Left hindlimb (tissue), 1 donor: ENCODE data around the gene C1QTNF1.
A peak's percentile ranks its signal among the peaks of the same experiment; 100 is the strongest.

ENCODE experiments used
- DNase-seq: peaks from one replicate; pipeline ENCODE4 v3.0.0-alpha.2; 2018

C1QTNF1 gene

DNA sequence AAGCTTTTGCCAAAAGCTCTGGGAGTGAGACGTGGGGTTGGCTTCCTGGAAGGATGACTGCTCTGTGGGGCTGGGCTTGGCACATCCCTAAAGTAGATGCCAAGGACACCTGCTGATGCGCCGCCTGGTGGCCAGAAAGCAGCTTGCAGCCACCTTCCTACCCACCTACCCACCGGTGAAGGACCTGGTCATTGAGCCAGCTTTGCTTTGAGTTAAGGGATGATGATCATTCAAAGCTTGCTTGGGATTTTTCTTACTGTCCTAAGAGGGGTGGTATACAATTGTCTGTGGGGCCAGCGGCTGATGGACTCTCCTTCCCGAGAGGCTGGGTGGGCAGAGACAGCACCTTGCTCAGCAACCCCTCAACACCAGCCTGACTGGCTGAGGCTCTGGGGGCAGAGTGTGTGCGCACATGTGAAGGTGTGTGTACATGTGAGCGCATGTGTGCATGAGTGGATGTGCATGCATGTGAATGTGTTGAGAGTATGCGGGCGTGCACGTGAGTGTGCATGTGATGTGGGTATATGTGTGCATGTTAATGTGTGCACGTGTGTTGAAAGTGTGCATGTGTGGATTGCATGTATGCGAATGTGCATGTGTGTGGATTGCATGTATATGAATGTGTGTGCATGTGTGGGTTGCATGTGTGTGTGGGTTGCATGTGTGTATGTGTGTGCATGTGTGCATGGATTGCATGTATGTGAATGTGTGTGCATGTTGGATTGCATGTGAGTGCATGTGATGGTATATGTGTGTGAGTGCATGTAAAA is 18.6 kb downstream of the C1QTNF1 start:
- DNase-seq: peak; percentile 64

DNA sequence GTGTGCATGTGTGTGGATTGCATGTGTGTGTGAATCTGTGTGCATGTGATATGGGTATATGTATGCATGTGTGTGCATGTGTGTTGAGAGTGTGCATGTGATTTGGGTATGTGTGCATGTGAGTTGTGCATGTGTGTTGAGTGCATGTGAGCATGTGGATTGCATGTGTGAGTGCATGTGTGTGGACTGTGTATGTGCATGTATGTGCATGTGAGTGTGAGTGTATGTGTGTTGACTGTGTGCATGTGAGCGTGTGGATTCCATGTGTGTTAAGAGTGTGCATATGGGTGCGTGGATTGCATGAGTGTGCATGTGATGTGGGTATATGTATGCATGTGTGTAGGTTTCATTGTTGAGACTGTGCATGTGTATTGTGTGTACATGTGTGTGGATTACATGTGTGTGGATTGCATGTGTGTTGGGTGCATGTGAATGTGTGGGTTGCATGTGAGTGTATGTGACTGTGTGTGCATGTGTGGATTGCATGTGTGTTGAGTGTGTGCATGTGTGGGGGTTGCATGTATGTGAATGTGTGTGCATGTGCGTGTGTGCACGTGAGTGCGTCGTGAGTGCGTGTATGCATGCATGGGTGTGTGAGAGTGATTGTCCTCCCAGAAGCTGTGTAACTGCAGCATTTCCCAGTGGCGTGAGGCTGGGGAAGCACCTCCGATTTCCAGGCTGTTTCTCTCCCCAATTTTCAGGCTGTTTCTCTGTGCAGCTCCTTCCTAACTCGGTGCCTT is 19.4 kb downstream of the C1QTNF1 start:
- peak; percentile 25 for DNase-seq

DNA sequence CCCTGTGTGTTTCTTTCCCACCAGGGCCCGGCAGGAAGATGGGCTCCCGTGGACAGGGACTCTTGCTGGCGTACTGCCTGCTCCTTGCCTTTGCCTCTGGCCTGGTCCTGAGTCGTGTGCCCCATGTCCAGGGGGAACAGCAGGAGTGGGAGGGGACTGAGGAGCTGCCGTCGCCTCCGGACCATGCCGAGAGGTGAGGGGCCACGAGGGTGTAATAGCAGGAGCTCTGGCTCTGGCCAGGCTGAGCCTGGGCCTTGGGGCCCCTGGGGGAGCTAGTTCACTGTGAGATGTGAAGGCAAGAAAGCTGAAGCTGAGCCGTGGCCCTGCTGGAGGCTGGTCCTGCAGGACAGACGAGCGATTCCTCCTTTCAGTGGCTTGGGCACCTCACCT is 20.0 kb downstream of the C1QTNF1 start:
- no peak for DNase-seq

DNA sequence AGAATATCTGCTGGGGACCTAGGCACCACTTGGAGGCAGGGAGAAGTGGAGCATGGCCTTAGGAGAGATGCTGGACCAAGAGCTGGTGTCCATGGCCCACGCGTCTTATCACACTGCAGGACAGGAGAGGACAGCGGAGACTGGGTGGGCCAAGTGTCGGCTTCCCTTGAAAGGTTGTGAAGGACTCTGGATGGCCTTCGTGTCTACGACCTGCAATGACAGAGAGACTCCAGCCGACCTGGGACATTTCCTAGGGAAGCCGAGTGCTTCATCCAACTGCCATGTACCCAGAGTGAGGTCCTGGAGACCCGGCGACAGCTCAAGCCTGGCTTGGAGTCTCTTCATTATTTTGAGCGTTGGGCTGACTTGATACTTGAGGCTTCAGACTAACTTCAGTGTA is 20.5 kb downstream of the C1QTNF1 start:
- no peak for DNase-seq

DNA sequence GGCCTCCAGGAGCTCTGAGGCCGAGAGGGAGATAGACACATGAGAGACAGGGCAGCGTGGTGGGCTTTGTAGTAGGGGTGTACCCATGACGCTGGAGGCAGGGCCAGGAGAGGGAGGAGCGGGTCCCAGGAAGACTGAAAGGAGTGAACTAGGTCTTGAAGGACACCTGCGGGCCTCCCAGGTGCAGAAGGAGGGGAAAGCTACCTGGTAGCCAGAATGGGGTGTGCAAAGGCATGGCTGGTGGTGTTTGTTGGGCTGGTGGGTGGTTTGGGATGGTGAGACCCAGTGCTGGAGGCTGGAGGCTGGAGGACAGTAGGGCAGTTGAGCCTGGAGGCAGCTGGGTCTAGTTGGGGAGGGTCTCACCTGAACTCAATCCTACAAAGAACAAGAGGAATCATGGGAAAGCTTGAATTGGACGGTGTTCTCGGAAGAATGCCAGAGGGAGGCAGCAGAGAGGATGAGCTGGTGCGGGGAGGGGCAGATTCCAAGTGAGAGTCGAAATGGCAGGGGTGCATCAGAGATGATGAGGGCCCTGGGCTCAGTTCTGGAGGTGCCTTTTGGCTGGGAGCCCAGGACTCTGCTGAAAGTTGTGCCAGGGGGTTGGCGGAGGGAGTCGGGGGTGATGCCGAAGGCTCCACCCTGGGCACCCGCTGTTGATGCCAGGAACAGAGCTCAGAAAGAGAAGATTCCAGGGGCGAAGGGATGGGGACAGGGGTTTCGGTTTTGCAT is 21.2 kb downstream of the C1QTNF1 start:
- peak; percentile 32 for DNase-seq

DNA sequence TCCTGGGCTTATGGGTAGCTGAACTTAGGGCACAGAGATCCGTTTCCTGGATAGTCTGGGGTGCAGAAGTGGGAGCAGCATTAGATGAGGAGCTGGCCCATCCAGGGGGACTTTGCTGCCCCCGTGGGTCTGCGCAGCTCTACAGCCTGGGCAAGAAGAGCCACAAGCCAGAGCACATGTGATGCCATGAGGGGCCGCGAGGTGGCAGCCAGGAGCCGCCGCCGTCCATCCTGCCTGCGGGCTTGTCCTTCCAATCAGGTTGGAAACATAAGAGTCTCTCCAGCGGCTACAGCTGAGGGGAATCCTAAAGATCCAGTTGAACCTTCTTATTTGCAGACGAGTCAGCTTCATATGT is 21.9 kb downstream of the C1QTNF1 start:
- peak; percentile 84 for DNase-seq

DNA sequence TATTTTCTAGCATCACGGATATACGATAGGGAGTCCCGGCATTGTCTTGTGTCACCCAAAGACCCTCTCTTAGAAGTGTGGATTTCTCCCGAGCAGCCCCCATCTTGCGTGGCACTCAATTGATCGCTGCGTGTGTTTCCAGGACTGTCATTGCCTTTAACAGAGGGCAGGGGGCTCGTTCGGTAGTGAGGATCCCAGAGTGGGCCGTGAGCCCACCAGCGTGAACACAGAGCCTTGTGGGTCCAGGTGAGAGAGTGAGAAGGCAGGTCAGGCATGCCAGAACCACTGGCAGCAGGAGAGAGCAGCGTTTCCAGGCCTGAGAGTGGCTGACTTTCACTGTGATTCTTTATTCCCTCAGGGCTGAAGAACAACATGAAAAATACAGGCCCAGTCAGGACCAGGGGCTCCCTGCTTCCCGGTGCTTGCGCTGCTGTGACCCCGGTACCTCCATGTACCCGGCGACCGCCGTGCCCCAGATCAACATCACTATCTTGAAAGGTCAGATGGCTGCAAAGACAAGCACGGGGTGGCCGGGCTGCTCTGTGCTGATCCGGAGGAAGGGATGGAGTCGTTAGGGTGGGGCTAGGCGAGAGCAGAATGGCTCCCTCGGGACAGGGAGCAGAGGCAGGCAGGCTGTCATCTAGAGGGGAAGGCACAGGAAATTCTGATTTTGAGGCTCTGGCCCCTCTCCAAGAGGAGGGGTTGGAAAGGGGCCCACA is 22.4 kb downstream of the C1QTNF1 start:
- peak; percentile 58 for DNase-seq

DNA sequence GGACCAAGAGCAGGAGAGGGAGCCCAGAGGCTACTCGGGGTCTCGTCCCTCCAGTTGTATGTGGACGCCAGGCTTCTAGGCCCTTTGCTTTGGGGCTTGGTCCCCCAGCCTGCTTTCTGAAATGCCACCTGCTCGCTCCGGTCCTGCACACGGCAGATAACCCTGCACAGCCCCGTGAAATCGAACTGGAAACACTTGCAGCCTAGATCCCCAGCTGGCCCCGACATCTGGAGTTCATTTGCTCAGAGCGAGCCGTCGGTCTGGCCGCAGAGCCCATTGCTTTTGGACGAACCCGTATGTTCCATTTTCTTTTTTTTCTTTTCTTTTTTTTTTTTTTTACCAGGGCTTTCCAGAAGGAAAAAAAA is 22.9 kb downstream of the C1QTNF1 start:
- DNase-seq: peak; percentile 87

DNA sequence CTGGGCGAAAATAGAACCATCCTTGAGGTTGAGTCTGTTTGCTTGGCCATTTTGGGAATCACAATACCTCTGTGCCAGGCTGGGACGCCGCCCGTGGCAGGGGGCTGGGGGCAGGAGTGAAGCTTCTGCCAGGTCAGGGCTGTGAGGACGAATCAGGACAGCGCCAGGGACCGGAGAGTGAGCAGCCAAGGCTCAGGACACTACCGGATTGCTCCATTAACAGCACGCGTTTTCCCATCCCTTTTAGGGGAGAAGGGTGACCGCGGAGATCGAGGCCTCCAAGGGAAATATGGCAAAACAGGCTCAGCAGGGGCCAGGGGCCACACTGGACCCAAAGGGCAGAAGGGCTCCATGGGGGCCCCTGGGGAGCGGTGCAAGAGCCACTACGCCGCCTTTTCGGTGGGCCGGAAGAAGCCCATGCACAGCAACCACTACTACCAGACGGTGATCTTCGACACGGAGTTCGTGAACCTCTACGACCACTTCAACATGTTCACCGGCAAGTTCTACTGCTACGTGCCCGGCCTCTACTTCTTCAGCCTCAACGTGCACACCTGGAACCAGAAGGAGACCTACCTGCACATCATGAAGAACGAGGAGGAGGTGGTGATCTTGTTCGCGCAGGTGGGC is 23.4 kb downstream of the C1QTNF1 start:
- DNase-seq: no peak

DNA sequence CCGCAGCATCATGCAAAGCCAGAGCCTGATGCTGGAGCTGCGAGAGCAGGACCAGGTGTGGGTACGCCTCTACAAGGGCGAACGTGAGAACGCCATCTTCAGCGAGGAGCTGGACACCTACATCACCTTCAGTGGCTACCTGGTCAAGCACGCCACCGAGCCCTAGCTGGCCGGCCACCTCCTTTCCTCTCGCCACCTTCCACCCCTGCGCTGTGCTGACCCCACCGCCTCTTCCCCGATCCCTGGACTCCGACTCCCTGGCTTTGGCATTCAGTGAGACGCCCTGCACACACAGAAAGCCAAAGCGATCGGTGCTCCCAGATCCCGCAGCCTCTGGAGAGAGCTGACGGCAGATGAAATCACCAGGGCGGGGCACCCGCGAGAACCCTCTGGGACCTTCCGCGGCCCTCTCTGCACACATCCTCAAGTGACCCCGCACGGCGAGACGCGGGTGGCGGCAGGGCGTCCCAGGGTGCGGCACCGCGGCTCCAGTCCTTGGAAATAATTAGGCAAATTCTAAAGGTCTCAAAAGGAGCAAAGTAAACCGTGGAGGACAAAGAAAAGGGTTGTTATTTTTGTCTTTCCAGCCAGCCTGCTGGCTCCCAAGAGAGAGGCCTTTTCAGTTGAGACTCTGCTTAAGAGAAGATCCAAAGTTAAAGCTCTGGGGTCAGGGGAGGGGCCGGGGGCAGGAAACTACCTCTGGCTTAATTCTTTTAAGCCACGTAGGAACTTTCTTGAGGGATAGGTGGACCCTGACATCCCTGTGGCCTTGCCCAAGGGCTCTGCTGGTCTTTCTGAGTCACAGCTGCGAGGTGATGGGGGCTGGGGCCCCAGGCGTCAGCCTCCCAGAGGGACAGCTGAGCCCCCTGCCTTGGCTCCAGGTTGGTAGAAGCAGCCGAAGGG is 24.2 kb downstream of the C1QTNF1 start:
- no peak for DNase-seq

DNA sequence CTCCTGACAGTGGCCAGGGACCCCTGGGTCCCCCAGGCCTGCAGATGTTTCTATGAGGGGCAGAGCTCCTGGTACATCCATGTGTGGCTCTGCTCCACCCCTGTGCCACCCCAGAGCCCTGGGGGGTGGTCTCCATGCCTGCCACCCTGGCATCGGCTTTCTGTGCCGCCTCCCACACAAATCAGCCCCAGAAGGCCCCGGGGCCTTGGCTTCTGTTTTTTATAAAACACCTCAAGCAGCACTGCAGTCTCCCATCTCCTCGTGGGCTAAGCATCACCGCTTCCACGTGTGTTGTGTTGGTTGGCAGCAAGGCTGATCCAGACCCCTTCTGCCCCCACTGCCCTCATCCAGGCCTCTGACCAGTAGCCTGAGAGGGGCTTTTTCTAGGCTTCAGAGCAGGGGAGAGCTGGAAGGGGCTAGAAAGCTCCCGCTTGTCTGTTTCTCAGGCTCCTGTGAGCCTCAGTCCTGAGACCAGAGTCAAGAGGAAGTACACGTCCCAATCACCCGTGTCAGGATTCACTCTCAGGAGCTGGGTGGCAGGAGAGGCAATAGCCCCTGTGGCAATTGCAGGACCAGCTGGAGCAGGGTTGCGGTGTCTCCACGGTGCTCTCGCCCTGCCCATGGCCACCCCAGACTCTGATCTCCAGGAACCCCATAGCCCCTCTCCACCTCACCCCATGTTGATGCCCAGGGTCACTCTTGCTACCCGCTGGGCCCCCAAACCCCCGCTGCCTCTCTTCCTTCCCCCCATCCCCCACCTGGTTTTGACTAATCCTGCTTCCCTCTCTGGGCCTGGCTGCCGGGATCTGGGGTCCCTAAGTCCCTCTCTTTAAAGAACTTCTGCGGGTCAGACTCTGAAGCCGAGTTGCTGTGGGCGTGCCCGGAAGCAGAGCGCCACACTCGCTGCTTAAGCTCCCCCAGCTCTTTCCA is 25.1 kb downstream of the C1QTNF1 start:
- no peak for DNase-seq

DNA sequence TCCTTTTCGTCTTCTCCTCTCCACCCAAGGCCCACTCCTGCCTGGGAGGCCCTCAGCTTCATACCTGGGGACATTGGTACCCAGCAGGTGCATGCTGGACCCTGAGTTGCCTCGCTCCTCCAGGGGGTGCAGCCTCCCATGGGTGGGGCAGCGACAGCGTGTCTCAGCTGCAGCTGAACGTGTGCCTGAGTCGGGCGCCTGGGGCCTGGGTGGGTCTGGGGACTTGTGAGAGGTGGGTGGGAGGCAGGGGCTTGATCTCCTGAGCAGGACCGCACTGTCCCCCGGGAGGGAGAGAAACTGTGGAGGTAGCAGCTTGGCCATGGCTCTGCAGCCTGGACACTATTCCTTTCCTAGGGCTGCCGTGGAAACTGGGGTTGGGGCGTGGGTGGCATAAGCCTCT is 25.9 kb downstream of the C1QTNF1 start:
- DNase-seq: no peak

DNA sequence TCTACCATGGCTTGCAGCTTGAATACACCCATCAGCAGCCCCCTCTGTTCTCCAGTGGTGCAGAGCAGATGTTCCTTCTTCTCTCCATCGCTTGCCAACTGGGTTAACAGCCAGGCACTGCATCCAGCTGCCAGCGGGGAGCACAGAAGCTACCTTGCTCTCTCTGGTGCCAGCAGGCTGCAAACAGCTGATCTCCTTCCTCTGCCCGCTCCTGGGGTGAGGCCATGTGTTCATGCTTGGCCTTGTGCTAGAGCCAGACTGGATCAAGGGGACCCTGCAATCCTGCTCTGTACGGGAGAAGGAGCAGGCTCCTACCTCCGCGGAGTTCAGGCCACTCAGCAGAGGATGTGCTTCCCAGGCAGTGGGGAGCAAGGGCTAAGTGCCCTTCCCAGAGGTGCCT is 26.6 kb downstream of the C1QTNF1 start:
- DNase-seq: no peak

DNA sequence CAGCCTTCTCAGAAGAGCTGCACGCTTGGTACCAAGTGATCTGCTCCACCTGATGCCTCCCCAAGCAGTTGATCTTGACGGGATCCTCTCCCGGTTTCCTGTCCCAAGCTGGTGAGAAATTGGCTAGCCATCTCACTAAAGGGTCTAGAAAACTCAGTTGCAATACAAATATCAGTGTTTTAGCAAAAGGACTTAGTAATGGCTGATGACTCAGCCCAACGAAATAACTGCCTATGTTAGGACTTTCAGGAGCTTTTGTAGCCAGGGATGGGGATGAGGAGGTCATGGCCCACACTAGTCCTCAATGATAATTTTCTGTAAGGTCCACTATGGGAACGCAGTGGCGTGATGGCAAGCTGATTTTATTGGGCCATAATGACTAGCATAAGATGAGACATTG is 27.3 kb downstream of the C1QTNF1 start:
- DNase-seq: no peak

DNA sequence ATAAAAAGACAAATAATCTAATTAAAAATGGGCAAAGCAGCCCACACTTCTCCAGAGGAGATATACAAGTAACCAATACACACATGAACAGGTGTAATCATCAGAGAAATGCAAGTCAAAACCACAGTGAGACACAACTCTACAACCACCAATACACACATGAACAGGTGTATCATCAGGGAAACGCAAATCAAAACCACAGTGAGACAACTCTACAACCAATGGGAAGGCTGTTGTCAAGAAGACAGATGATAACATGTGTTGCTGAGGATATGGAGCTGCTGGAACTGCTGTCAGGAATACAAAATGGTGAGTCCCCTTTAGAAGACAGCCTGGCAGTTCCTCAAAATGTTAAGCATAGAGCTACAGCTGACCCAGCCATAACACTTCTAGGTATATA is 28.2 kb downstream of the C1QTNF1 start:
- DNase-seq: no peak

DNA sequence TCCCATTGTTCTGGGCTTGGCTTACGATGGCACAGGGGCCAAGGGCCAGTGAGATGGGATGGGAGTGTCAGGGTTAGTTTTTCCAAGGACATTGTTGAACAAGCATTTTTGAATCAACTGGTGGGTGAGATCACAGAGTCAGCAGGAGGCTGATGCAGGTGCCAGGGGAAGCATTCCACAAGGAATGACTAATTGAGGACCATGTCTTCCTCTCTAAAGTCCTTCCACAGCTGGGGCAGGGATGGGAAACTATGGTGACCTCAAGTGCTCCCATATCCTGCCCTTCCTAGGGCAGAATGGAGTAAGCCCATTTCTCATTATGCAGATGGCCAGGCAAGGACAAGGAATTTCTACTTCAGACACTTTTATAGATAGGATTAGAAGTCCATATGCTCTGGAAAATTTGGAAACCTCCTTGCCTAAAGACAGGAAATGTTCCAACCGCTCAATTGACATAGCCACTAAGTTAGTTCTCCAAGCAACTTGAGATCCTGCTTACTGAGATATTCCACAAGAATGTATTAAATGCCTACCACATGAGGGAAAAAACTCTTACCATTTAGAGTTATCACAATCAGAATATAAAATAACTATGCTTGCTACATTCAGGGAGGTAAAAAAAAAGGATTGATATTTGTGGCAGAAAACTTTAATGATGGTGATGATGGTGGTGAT is 29.4 kb downstream of the C1QTNF1 start:
- no peak for DNase-seq

DNA sequence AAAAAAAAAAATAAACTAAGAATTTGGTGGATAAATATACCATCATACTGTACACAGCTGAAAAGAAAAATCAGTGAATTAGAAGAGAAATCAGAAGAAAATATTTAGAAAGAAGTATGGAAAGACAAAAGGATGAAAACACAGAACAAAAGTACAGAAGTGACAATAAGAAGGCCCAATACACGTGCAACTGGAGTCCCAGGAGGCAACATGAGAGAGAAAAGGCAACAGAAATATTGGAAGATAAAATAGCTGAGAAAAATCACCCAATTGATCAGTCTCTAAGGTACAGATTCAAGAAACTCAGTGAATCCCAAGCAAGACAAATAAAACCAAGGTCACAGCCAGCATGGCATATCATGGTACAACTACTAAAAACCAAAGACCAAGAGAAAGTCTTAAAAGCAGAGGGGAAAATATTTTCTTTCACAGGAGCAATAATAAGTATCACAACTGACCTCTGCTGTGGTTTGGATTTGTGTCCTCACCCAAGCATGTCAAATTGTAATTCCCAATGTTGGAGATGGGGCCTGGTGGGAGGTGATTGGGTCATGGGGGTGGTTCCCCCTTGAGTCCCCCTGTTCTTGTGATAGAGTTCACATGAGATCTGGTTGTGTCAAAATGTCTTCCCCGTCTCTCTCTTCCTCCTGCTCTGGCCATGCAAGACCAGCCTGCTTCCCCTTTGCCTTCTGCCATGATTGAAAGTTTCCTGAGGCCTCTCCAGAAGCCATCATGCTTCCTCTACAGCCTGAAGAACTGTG is 30.4 kb downstream of the C1QTNF1 start:
- no peak for DNase-seq

DNA sequence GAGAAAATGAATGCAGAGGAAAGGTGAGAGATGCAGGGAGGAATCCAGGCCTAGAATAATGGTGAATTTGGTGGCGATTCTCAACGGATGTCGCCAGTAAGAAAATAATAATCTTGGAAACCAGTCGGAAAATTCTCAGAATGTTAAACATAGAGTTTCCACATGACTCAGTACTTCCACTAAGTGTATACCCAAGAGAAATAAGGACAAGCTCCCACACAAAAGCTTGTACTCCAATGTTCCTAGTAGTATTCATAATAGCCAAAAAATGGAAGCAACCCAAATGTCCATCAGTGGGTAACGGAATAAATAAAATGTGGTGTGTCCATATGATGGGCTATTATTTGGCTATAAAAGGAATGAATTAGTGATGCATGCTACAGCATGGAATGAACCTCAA is 31.2 kb downstream of the C1QTNF1 start:
- no peak for DNase-seq

DNA sequence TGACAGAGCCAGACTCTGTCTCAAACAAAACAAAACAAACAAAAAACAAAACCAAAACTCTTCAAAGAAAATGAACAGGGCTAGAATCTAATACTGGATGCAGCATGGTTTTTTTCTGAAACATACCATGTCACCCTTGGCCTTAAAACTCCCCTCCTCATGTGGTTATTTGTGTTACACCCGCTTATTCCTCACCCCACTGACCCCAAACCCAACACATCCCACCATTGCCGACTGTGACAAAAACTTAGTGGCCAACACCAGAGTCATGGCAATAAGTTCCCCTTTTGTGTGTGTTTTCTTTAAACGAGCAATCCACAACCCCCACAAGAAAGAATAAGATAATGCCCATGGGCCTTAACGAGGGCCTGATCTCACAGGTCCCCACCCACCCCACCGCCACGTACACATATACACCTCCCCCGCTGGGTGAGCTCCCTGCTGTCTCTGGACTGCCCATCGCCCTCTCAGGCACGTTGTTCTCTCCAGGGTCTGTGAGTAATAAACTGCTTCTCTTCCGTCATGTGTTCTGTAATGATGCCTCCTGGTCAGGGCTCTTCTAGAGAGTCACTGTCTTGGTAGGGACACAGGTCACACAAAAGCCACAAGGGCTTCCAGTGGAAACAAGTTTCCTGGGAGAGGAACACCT is 33.9 kb downstream of the C1QTNF1 start:
- DNase-seq: no peak
